ENCODE measurements around the gene TMC5.

- no peak for TF ChIP-seq MYC (CRISPR knock-in tag; IDR thresholded peaks at IDR 0.05; ENCODE audit: borderline replicate concordance)
- no peak for TF ChIP-seq ZNF687 (CRISPR knock-in tag; IDR thresholded peaks at IDR 0.05)
- TF ChIP-seq ZNF749 (CRISPR knock-in tag; IDR thresholded peaks at IDR 0.05; ENCODE audit: borderline replicate concordance), result no peak
- TF ChIP-seq, protein P1, sequence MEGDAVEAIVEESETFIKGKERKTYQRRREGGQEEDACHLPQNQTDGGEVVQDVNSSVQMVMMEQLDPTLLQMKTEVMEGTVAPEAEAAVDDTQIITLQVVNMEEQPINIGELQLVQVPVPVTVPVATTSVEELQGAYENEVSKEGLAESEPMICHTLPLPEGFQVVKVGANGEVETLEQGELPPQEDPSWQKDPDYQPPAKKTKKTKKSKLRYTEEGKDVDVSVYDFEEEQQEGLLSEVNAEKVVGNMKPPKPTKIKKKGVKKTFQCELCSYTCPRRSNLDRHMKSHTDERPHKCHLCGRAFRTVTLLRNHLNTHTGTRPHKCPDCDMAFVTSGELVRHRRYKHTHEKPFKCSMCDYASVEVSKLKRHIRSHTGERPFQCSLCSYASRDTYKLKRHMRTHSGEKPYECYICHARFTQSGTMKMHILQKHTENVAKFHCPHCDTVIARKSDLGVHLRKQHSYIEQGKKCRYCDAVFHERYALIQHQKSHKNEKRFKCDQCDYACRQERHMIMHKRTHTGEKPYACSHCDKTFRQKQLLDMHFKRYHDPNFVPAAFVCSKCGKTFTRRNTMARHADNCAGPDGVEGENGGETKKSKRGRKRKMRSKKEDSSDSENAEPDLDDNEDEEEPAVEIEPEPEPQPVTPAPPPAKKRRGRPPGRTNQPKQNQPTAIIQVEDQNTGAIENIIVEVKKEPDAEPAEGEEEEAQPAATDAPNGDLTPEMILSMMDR (CRISPR knock-in tag; IDR thresholded peaks at IDR 0.05), result no peak
Observed at GRCh38 chr16:19474617-19475016, 56.9 kb downstream of the TMC5 start.
